Measurements from ENCODE around the gene ARHGAP45. TPM values are rescaled to one million over a fixed set of nuclear protein-coding genes. Genes with fewer than 3 reads are reported as not detected.

ARHGAP45 gene
- total and polyA plus RNA-seq, 2 experiments from 2014 or later = 24.7 to 71.8 TPM

GRCh38 chr19:1123885-1124677, 57.1 kb downstream of the ARHGAP45 start (continued):
- TF ChIP-seq EZH2 (IDR thresholded peaks at IDR 0.05; ENCODE audit: low read depth, unreplicated experiment) (no peak), CREB1 (CRISPR knock-in tag; IDR thresholded peaks at IDR 0.05; ENCODE audit: low read depth) (no peak), JUNB (IDR thresholded peaks at IDR 0.05; ENCODE audit: unreplicated experiment) (no peak), ZNF331 (CRISPR knock-in tag; IDR thresholded peaks at IDR 0.05; ENCODE audit: low read depth) (no peak), STAT1 (IDR thresholded peaks at IDR 0.05; ENCODE audit: unreplicated experiment) (no peak), NANOG (IDR thresholded peaks at IDR 0.05; ENCODE audit: borderline replicate concordance) (no peak), ZNF462 (CRISPR knock-in tag; IDR thresholded peaks at IDR 0.05) (no peak)
